Medulla oblongata (tissue), 1 donor: ENCODE measurements around the gene RPL4.
A peak's percentile ranks its signal among the peaks of the same experiment; 100 is the strongest.

Source experiments
- DNase-seq: peaks from one replicate; pipeline ENCODE4 v3.0.0-alpha.2; 2015; ENCODE audit errors: extremely low spot score

RPL4 gene

DNA sequence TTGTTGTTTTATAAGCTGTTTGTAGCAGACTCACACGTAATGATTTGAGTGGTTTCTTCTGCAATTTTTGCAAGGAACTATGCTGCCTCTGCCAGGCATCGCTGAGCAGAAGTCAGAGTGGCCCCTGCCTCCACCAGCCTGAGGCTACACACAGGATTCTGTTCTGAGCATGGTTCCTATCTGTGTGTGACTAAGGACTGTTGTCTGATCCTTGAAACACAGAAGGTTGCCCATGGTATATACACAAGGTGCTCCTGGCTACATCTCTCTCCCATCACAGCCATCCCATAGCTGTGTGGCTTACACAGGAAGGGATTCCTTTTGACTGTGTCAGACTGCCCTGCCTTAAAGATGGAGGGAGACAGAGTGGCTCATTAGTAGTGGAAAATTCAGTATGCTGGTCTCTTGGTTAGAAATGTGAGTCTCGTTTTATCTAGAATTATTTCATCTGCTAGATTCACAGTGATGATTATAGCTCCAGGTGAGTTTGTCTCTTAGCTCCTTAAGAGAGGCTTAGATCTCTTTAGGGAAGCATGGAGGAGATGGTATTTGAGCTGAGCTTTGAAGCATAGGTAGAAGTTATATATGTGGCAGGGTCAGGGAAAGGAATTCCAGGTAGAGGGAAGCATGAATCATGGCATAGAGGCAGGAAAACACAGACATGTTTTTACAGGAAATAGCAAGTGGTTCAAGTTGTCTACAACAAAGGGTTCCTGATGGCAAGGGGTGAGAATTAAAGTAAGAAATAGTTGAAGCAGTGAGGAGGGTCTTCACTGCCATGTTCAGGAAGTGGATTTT, 44.6 kb downstream of the RPL4 start:
- no peak for DNase-seq

DNA sequence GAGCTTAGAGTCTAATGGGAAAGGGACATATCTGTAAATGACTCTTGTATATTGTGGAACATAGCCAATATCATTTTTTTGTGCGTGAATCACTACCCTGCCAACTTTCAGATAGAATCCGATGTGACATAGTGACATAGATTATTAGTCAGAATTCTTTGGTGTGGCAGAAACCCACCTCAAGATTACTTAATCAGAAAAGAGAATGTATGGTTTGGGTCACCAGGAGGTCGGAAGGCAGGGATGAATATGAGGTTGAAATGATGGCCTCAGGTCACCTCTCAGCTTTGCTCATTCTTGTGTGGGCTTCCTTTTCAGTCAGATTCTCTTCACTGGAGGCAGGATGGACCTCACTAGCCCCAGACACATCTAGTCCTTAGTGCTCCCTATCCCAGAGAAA, 48.4 kb downstream of the RPL4 start:
- no peak for DNase-seq

DNA sequence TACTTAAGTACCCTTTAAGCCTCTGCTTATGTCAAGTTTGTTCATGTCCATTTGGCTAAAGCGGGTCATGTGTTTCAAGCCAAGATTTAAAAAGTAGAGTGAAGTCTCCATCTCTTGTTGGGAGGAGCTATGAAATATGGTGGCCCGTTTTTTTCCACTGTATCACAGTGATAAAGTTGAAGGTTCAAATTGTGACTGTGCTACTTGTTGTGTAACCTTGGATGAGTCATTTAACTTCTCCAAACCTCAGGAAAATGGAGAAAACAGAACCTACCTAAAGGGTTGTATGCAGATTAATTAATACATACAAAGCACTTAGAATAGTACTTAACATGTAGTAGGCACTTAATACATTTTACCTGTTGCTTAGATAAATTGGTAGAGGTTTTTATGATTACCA, 50.5 kb downstream of the RPL4 start:
- DNase-seq, result no peak

DNA sequence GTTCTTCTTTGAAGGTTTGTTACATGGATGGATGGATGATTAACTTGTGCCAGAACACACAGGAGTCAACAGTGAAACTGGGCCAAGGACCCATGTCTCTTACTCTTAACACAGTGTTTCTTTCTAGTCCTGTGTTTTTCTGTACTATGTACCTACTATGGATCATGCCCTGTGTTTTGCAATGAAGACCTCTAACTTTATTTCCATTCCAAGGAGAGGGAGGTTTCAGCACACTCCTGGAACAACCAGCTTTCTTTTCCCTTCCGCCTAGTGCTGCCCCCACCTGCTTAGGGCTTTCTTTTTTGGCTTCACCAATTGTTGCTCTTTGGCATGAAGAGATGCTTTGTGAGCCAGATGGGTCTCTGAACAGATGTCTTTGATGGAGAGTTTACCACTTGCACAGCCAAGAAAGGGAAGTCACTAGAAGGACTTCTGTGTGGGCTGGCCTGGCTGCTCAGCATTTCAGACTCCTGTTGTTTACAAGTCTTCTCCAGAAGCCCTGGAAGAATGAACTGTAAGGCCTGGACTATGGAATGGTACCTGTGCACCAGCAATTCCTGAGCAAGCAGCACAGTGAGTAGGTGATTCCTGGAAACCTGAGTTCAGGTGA, 51.6 kb downstream of the RPL4 start:
- peak; percentile 67 for DNase-seq

DNA sequence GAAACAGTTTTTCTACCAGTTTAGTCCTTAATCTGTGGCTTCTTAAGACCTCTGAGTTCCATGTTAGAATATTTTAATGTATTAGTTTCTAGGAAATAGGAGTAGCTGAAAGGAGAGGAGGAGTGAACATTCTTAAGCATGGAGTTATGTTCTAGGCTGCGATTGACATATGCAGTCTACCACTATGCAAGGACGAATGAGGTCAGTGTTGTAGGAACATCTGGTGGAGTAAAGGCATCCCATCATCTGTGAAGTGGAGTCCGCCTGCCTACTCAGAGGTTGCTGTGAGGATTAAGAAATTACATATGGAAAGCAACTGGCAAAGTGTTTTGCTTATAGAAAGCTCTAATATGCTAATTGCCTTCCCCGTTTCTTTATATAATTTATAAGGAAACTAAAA, 52.2 kb downstream of the RPL4 start:
- no peak for DNase-seq
